HG03439 (cell line): ENCODE data around the gene SRSF3.
"Not testable (repeated sequence)": the region's sequence is repeated elsewhere in the genome, so short reads cannot be mapped to it uniquely, and the experiment has no call there.

Experiments used
- ATAC-seq: cut with Tn5 transposase; IDR thresholded peaks from one replicate; pipeline ENCODE4 v1.9.1; 2021; ENCODE audit warnings: mild to moderate bottlenecking, moderate library complexity; ENCODE audit not compliant: unreplicated experiment

SRSF3 gene

GRCh38 chr6:36604090-36605060, 10.2 kb downstream of the SRSF3 start:
- ATAC-seq: no peak

GRCh38 chr6:36605143-36605542, 11.0 kb downstream of the SRSF3 start:
- no peak for ATAC-seq

- ATAC-seq: no peak
Observed at GRCh38 chr6:36605560-36606391, 11.6 kb downstream of the SRSF3 start.

DNA sequence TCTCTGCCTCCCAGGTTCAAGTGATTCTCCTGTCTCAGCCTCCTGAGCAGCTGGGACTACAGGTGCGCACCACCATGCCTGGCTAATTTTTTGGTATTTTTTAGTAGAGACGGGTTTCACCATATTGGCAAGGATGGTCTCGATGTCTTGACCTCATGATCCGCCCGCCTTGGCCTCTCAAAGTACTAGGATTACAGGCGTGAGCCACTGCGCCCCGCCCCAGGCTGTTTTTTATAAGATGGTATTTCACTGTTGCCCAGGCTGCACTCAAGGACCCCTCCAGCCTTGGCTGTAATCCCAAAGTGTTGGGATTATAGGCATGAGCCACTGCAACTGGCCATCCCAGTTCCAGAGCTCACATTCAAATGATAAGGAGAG, 13.1 kb downstream of the SRSF3 start:
- ATAC-seq: not testable (repeated sequence)

DNA sequence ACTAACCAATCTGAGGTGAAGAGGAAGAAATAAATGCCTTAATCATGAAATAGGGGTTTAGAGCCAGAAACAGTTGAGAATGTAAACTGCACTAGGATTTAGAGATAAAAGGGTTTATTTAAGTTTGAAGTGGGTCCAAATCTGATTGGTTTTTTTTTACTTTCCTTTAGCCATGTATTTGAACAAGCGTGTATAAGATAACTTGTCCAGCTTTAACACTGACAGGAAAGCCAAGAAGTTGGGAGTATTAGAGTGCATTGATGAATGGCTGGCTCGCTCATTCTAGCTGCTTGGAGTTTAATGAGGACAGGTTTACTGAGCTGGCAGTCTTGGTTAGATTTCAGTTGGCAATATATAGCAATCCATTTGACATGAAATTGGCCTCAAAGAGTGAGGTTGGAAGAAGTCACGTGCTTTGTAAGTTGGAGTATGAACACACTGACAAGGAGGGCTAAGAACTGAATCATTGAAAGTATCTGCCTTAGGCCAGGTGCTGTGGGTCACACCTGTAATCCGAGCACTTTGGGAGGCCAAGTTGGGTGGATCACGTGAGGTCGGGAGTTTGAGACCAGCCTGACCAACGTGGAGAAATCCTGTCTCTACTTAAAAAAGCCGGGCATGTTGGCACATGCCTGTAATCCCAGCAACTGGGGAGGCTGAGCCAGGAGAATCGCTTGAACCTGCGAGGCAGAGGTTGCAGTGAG, 13.7 kb downstream of the SRSF3 start:
- ATAC-seq: no peak

DNA sequence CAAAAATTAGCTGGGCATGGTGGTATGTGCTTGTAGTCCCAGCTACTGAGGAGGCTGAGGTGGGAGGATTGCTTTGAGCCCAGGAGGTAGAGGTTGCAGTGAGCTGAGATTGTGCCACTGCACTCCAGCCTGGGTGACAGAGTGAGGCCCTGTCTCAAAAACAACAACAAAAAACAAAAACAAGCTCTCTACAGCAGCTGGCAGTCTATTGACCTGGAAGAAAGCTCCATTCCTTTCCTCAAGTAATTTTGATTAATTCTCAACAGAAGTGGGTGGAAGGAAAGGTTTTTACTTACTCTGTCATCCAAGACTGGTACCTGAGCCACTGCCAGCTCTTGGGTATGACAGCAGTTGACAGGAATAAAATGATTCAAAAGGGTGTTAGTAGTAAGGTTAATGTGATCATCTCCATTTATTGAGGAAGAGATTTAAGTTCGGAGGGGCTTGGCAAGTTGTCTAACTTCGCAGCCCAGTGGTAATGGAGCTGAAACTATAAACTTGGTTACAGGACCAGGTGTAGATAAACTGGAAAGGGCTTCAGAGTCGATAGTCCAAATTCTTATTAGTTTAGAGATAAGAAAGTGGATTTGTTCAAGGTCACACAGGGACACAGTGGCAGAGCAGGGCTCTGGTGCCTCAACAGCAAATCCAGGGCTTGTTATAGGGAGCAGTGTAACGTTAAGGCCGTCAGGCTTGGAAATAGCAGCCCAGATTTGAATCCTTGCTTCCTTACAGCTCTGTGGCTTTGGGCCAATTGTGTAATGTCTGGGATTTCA, 14.8 kb downstream of the SRSF3 start:
- no peak for ATAC-seq

GRCh38 chr6:36609582-36609981, 15.4 kb downstream of the SRSF3 start:
- ATAC-seq: no peak

- ATAC-seq: no peak
Observed at GRCh38 chr6:36610041-36610955, 16.1 kb downstream of the SRSF3 start.

DNA sequence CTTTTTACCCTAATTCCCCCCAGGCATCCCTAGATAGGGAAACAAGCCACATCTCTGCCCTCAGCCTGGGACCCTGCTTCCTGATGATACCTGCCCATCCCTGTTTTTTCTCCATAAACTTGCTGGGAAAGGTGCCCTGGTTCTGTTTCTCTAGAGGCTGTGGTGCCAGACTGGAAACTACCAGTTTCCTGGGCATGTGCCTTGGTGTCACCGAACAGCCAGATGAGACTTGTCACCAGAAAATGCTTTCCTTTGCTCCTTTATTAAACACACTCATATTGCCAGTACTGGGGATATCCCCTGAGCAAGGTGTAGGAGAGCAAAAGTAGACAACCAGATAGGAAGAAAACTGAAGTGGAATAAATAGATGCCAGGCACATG, 16.8 kb downstream of the SRSF3 start:
- no peak for ATAC-seq

DNA sequence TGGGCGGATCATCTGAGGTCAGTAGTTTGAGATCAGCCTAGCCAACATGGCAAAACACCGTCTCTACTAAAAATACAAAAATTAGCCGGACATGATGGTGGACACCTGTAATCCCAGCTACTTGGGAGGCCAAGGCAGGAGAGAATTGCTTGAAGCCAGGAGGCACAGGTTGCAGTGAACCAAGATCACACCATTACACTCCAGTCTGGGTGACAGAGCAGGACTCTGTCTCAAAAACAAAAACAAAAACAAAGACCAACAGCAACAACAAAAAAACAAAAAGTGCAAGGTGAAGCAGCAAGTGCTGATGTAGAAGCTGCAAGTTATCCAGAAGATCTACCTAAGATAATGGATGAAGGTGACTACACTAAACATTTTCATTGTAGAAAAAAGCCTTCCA, 17.5 kb downstream of the SRSF3 start:
- not testable (repeated sequence) for ATAC-seq

- no peak for ATAC-seq
Observed at GRCh38 chr6:36612101-36612625, 18.0 kb downstream of the SRSF3 start.

- ATAC-seq: no peak
Observed at GRCh38 chr6:36613200-36613995, 19.2 kb downstream of the SRSF3 start.

DNA sequence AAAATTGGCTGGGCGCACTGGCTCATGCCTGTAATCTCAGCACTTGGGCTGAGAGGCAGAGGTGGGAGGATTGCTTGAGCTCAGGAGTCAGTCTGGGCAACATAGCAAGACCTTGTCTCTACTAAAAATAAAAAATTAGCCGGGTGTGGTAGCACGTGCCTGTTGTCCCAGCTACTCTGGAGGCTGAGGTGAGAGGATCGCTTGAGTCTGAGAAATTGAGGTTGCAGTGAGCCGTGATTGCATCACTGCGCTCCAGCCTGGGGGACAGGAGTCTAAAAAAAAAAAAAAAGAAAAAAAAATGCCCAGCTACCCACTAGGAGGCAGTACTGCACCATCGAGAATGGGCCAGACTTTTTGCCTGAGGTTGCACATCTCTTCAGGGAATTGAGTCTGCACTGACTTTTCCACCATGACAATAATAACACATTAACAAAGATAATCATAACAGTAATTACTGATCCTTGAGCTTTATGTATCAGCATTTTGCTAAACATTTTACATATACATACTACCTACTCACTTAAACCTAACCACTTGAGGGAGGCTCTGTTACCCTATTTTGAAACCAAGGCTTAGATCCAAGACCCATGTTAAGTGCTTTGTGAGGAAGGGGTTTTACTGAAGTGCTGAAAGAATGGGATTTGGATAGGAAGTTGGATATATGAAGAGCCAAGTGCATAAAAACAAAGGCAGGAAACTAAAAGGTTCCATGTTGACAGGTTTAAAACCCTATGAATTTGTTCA, 21.0 kb downstream of the SRSF3 start:
- no peak for ATAC-seq

- ATAC-seq: no peak
Observed at GRCh38 chr6:36616893-36617521, 22.8 kb downstream of the SRSF3 start.

GRCh38 chr6:36618366-36619355, 24.5 kb downstream of the SRSF3 start:
- ATAC-seq: no peak

GRCh38 chr6:36621371-36621855, 27.3 kb downstream of the SRSF3 start:
- ATAC-seq: no peak
